HCT116 (cell line): ENCODE data around the gene PDPK1.

Experiments
- CBX3 ChIP-seq: IDR thresholded peaks from 2 replicates; pipeline ENCODE4 v1.6.1; 2012; ENCODE audit warnings: low read depth
- CTCF ChIP-seq, 3 experiments: fragments of 200-600 bp in 1 of 3; sonication (generic) in 1 of 3; IDR thresholded peaks in 2 of 3; conservative IDR thresholded peaks in 1 of 3; 2 replicates each; pipeline ENCODE4 v1.5.1; 2012 to 2017; ENCODE audit warnings: low read depth in 2 of 3, low read length in 2 of 3, antibody characterized with exemption in 1 of 3, borderline replicate concordance in 1 of 3, control low read depth in 1 of 3, mild to moderate bottlenecking in 1 of 3, mixed read lengths in 1 of 3, mixed run types in 1 of 3, moderate library complexity in 1 of 3; ENCODE audit not compliant: insufficient read depth in 1 of 3
- EGR1 ChIP-seq: IDR thresholded peaks from 2 replicates; pipeline ENCODE4 v1.6.1; 2012; ENCODE audit warnings: low read depth
- EZH2 ChIP-seq: fragments of 200-600 bp; sonication (generic); IDR thresholded peaks from 2 replicates; pipeline ENCODE4 v1.6.1; 2017; ENCODE audit warnings: antibody characterized with exemption, mixed run types
- EZH2phosphoT487 ChIP-seq: fragments of 200-600 bp; IDR thresholded peaks from 2 replicates; pipeline ENCODE4 v1.6.1; 2018; ENCODE audit warnings: antibody characterized with exemption, borderline replicate concordance
- FOSL1 ChIP-seq: IDR thresholded peaks from 2 replicates; pipeline ENCODE4 v1.6.1; 2012; ENCODE audit warnings: low read depth
- MAX ChIP-seq: IDR thresholded peaks from 2 replicates; pipeline ENCODE4 v1.6.1; 2012
- POLR2A ChIP-seq: IDR thresholded peaks from 2 replicates; pipeline ENCODE4 v1.7.0; 2011; ENCODE audit warnings: borderline replicate concordance; ENCODE audit not compliant: insufficient read depth, insufficient read length; ENCODE audit errors: extremely low read depth
- POLR2AphosphoS5 ChIP-seq: IDR thresholded peaks from 2 replicates; pipeline ENCODE4 v1.6.1; 2011; ENCODE audit warnings: mild to moderate bottlenecking, low read depth, low read length, moderate library complexity
- SRF ChIP-seq: IDR thresholded peaks from 2 replicates; pipeline ENCODE4 v1.6.1; 2012; ENCODE audit warnings: low read depth
- YY1 ChIP-seq: IDR thresholded peaks from 2 replicates; pipeline ENCODE4 v1.6.1; 2011; ENCODE audit warnings: low read length, low read depth, moderate library complexity, mild to moderate bottlenecking; ENCODE audit not compliant: insufficient replicate concordance; ENCODE audit errors: extremely low read depth
- ZBTB33 ChIP-seq: IDR thresholded peaks from 2 replicates; pipeline ENCODE4 v1.6.1; 2011; ENCODE audit warnings: mild to moderate bottlenecking, low read length, moderate library complexity; ENCODE audit not compliant: insufficient replicate concordance; ENCODE audit errors: extremely low read depth
- ZNF274 ChIP-seq: fragments of 200-500 bp; sonication (Bioruptor generic); IDR thresholded peaks from 2 replicates; pipeline ENCODE4 v1.6.1; 2014; ENCODE audit warnings: mild to moderate bottlenecking, low read depth, low read length, inconsistent platforms

- TF ChIP-seq CTCF (IDR thresholded peaks at IDR 0.05 in 2 of 3, conservative IDR thresholded peaks at IDR 0.05 in 1 of 3; ENCODE audit: borderline replicate concordance in 1 of 3, insufficient read depth in 1 of 3, low read depth in 2 of 3, low read length in 2 of 3) (peak; percentile 85 to 97 (median 95); a peak in 5 of 6 replicates), YY1 (no peak), EZH2phosphoT487 (no peak), EZH2 (no peak), POLR2AphosphoS5 (no peak), ZBTB33 (no peak), POLR2A (no peak), CBX3 (no peak), FOSL1 (no peak), MAX (no peak), SRF (no peak), EGR1 (no peak), ZNF274 (no peak)
Observed at GRCh38 chr16:2500918-2501750, 36.7 kb upstream of the PDPK1 start.
